Measurements from ENCODE around the gene GMDS.

The GMDS gene

GRCh38 chr6:2029130-2029794 lies 216.1 kb downstream of the GMDS start:
- DNase-seq (ENCODE audit: low read depth): peak; percentile 84
- H3K4me3 ChIP-seq (ENCODE audit: low read length): no peak overlapping the region
- TF ChIP-seq CTCF (IDR thresholded peaks at IDR 0.05; ENCODE audit: insufficient read depth, low read depth, low read length, missing control alignments): no peak

- no peak for DNase-seq (ENCODE audit: low read depth)
- no peak for TF ChIP-seq CTCF (IDR thresholded peaks at IDR 0.05; ENCODE audit: insufficient read depth, low read depth, low read length, missing control alignments)
- no peak overlapping the region for H3K4me3 ChIP-seq (ENCODE audit: low read length)
Measured at GRCh38 chr6:2028457-2029038, 216.9 kb downstream of the GMDS start.

- no peak overlapping the region for H3K4me3 ChIP-seq (ENCODE audit: low read length)
- DNase-seq (ENCODE audit: low read depth): no peak
- no peak for TF ChIP-seq CTCF (IDR thresholded peaks at IDR 0.05; ENCODE audit: insufficient read depth, low read depth, low read length, missing control alignments)
Measured at GRCh38 chr6:2026133-2026532, 219.3 kb downstream of the GMDS start.

GRCh38 chr6:2021713-2022125 lies 223.7 kb downstream of the GMDS start:
- TF ChIP-seq CTCF (IDR thresholded peaks at IDR 0.05; ENCODE audit: insufficient read depth, low read depth, low read length, missing control alignments): no peak
- peak; percentile 94 for DNase-seq (ENCODE audit: low read depth)
- H3K4me3 ChIP-seq (ENCODE audit: low read length): no peak overlapping the region

- peak; percentile 83 for DNase-seq (ENCODE audit: low read depth)
- no peak overlapping the region for H3K4me3 ChIP-seq (ENCODE audit: low read length)
- no peak for TF ChIP-seq CTCF (IDR thresholded peaks at IDR 0.05; ENCODE audit: insufficient read depth, low read depth, low read length, missing control alignments)
Measured at GRCh38 chr6:2020909-2021308, 224.5 kb downstream of the GMDS start.

GRCh38 chr6:2019051-2019450 lies 226.4 kb downstream of the GMDS start:
- H3K4me3 ChIP-seq (ENCODE audit: low read length): no peak overlapping the region
- TF ChIP-seq CTCF (IDR thresholded peaks at IDR 0.05; ENCODE audit: insufficient read depth, low read depth, low read length, missing control alignments): no peak
- DNase-seq (ENCODE audit: low read depth): no peak

GRCh38 chr6:2016040-2016439 lies 229.4 kb downstream of the GMDS start:
- TF ChIP-seq CTCF (IDR thresholded peaks at IDR 0.05; ENCODE audit: insufficient read depth, low read depth, low read length, missing control alignments): no peak
- no peak overlapping the region for H3K4me3 ChIP-seq (ENCODE audit: low read length)
- no peak for DNase-seq (ENCODE audit: low read depth)

All from epithelial cell of esophagus (primary cell).